ENCODE data around the gene UBQLN4.

UBQLN4 gene

GRCh38 chr1:156014829-156015228, 38.8 kb downstream of the UBQLN4 start:
- DNase-seq (ENCODE audit: low read depth in 2 of 2): no peak

- DNase-seq (ENCODE audit: low read depth in 2 of 2): no peak
These were observed 41.4 kb downstream of the UBQLN4 start for GRCh38 chr1:156012051-156012817.

GRCh38 chr1:156009404-156009803, 44.2 kb downstream of the UBQLN4 start:
- DNase-seq (ENCODE audit: low read depth in 2 of 2): no peak

- no peak for DNase-seq (ENCODE audit: low read depth in 2 of 2)
These were observed 46.8 kb downstream of the UBQLN4 start for GRCh38 chr1:156006666-156007376.

GRCh38 chr1:156004843-156005584, 48.6 kb downstream of the UBQLN4 start:
- no peak for DNase-seq (ENCODE audit: low read depth in 2 of 2)

GRCh38 chr1:156003923-156004188, 49.7 kb downstream of the UBQLN4 start:
- DNase-seq (ENCODE audit: low read depth in 2 of 2): no peak

GRCh38 chr1:156002188-156002911, 51.2 kb downstream of the UBQLN4 start:
- DNase-seq (ENCODE audit: low read depth in 2 of 2): no peak

- DNase-seq (ENCODE audit: low read depth in 2 of 2): no peak
These were observed 51.9 kb downstream of the UBQLN4 start for GRCh38 chr1:156001662-156002171.

- no peak for DNase-seq (ENCODE audit: low read depth in 2 of 2)
These were observed 52.5 kb downstream of the UBQLN4 start for GRCh38 chr1:156001021-156001661.

- DNase-seq (ENCODE audit: low read depth in 2 of 2): no peak
These were observed 53.6 kb downstream of the UBQLN4 start for GRCh38 chr1:155999964-156000363.

- DNase-seq (ENCODE audit: low read depth in 2 of 2): no peak
These were observed 57.4 kb downstream of the UBQLN4 start for GRCh38 chr1:155996166-155996565.

GRCh38 chr1:155993595-155993994, 60.0 kb downstream of the UBQLN4 start:
- no peak for DNase-seq (ENCODE audit: low read depth in 2 of 2)

- no peak for DNase-seq (ENCODE audit: low read depth in 2 of 2)
These were observed 63.4 kb downstream of the UBQLN4 start for GRCh38 chr1:155990005-155990739.

GRCh38 chr1:155989242-155990004, 64.2 kb downstream of the UBQLN4 start:
- DNase-seq (ENCODE audit: low read depth in 2 of 2): peak; percentile 59 to 65
